Measurements from ENCODE around the gene CDKL2. TPM values are rescaled to one million over a fixed set of nuclear protein-coding genes. Genes with fewer than 3 reads are reported as not detected.

Gene CDKL2
- polyA plus RNA-seq, 2 donors: 0.10 to 0.32 TPM

DNA sequence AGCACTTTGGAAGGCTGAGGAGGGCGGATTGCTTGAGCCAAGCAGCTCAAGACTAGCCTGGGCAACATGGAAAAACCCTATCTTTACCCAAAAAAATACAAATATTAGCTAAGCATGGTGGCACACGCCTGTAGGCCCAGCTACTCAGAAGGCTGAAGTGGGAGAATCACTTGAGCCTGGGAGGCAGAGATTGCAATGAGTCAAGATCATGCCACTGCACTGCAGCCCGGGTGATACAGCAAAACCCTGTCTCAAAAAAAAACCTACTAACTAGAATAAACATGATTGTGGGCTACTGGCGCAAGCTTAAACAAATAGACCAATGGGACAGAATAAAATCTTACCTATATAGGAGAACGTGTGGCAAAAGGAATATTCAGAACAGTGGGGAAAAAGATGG is 7.3 kb downstream of the CDKL2 start:
- Histone ChIP-seq H3K27me3 (ENCODE audit: control insufficient read depth in 1 of 2, insufficient read depth in 2 of 2, low read length in 2 of 2) (no peaks in the 10 kb centered on the region), H3K36me3 (ENCODE audit: control insufficient read depth in 2 of 2, insufficient read depth in 2 of 2, low read length in 1 of 2) (no peaks in the 10 kb centered on the region), H3K4me1 (ENCODE audit: control insufficient read depth in 2 of 2, insufficient read depth in 2 of 2, low read length in 1 of 2) (no peaks in the 10 kb centered on the region), H3K4me3 (ENCODE audit: low read depth in 1 of 2, low read length in 2 of 2) (no peak overlapping the region), H3K27ac (ENCODE audit: low read depth in 2 of 2, low read length in 1 of 2) (no peak overlapping the region), H3K9me3 (ENCODE audit: control insufficient read depth in 2 of 2, insufficient read depth in 1 of 2, low read depth in 1 of 2, low read length in 1 of 2) (no peaks in the 10 kb centered on the region)
- 87 to 88% methylated on average over 5 of the region's 5 CpGs for WGBS, 2 donors

DNA sequence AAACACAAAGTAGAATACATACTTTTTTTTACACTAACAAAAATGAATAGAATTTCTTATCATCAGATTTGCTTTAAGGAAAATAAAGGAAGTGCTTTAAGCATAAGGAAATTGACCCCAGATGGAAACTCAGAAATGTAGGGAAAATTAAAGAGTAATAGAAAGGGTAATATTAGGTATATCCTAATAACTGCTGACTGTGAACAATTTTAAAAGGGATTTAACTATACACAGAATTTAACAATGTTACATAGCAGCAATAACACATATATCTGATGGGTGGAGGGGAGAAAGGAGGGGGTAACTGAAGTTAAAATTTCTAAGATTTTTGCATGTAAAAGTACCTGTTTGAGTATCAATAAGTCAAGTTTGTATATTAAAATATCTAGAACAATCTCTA is 8.6 kb downstream of the CDKL2 start:
- Histone ChIP-seq H3K4me3 (ENCODE audit: low read depth in 1 of 2, low read length in 2 of 2) (no peak overlapping the region), H3K4me1 (ENCODE audit: control insufficient read depth in 2 of 2, insufficient read depth in 2 of 2, low read length in 1 of 2) (no peaks in the 10 kb centered on the region), H3K36me3 (ENCODE audit: control insufficient read depth in 2 of 2, insufficient read depth in 2 of 2, low read length in 1 of 2) (no peaks in the 10 kb centered on the region), H3K27ac (ENCODE audit: low read depth in 2 of 2, low read length in 1 of 2) (no peak overlapping the region), H3K9me3 (ENCODE audit: control insufficient read depth in 2 of 2, insufficient read depth in 1 of 2, low read depth in 1 of 2, low read length in 1 of 2) (no peaks in the 10 kb centered on the region), H3K27me3 (ENCODE audit: control insufficient read depth in 1 of 2, insufficient read depth in 2 of 2, low read length in 2 of 2) (no peaks in the 10 kb centered on the region)

DNA sequence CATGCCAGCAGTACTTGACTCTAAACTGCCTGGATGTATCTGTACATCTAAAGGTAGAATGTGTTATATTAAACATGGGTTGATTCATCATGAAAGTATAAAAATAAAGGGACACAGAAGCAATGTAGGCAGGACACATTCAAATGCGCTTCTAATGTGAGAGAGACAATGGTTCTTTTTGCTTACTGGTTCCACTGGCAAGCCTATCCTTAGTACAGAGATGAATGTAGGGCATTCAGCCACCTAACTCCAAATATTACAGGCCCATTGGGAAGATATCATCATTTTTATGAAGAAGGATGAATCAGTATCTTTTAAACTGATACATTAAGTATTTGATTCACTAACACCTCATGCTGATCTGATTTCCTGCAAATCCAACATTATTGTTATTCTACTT is 18.0 kb downstream of the CDKL2 start:
- Histone ChIP-seq H3K9me3 (ENCODE audit: control insufficient read depth in 2 of 2, insufficient read depth in 1 of 2, low read depth in 1 of 2, low read length in 1 of 2) (no peaks in the 10 kb centered on the region), H3K27ac (ENCODE audit: low read depth in 2 of 2, low read length in 1 of 2) (no peak overlapping the region)
- 98 to 100% methylated on average over 1 of the region's 1 CpG for WGBS, 2 donors

DNA sequence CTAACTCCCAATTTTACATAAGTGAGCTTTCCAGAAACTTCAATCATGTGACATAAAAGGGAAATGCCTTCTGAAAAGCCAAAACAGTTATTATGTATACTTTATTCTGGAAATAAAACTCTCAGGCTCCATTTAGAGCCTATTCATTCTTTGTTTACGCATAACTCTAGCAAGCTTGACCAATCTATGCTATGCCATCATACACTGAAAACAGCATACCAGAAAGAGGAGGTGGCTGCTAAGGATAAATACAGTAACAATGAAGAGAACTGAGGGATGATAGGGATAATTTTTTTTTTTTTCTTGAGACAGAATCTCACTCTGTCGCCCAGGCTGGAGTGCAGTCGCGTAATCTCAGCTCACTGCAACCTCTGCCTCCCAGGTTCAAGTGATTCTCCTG is 24.4 kb downstream of the CDKL2 start:
- no peak overlapping the region for H3K27ac ChIP-seq (ENCODE audit: low read depth in 2 of 2, low read length in 1 of 2)
- 88 to 93% methylated on average over 4 of the region's 4 CpGs for WGBS, 2 donors
- no peaks in the 10 kb centered on the region for H3K4me1 ChIP-seq (ENCODE audit: control insufficient read depth in 2 of 2, insufficient read depth in 2 of 2, low read length in 1 of 2)
- no peaks in the 10 kb centered on the region for H3K36me3 ChIP-seq (ENCODE audit: control insufficient read depth in 2 of 2, insufficient read depth in 2 of 2, low read length in 1 of 2)
- no peaks in the 10 kb centered on the region for H3K9me3 ChIP-seq (ENCODE audit: control insufficient read depth in 2 of 2, insufficient read depth in 1 of 2, low read depth in 1 of 2, low read length in 1 of 2)
- H3K27me3 ChIP-seq (ENCODE audit: control insufficient read depth in 1 of 2, insufficient read depth in 2 of 2, low read length in 2 of 2): no peaks in the 10 kb centered on the region
- no peak overlapping the region for H3K4me3 ChIP-seq (ENCODE audit: low read depth in 1 of 2, low read length in 2 of 2)

More for the DNA sequence above, 18.0 kb downstream of the CDKL2 start:
- no peak overlapping the region for H3K4me3 ChIP-seq (ENCODE audit: low read depth in 1 of 2, low read length in 2 of 2)
- H3K4me1 ChIP-seq (ENCODE audit: control insufficient read depth in 2 of 2, insufficient read depth in 2 of 2, low read length in 1 of 2): no peaks in the 10 kb centered on the region
- no peaks in the 10 kb centered on the region for H3K36me3 ChIP-seq (ENCODE audit: control insufficient read depth in 2 of 2, insufficient read depth in 2 of 2, low read length in 1 of 2)
- no peaks in the 10 kb centered on the region for H3K27me3 ChIP-seq (ENCODE audit: control insufficient read depth in 1 of 2, insufficient read depth in 2 of 2, low read length in 2 of 2)

DNA sequence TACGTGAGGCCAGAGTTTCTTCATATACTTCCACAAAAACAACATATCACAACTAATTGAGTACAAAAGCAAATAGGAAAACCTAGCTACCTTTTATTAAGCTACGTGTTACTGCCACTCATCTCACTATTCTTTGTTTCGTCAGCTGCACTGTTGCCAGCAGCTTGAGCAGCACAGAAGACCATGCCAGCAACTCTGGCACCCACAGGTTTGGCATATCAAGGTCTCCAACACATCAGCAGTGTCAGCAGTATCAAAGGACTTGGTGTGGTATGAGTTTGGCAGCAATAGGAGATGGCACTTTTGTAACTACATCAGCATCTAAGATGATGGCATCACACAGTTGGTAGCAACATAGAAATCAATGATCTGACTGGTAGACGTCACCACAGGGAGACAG is 30.7 kb downstream of the CDKL2 start:
- Histone ChIP-seq H3K27me3 (ENCODE audit: control insufficient read depth in 1 of 2, insufficient read depth in 2 of 2, low read length in 2 of 2) (no peaks in the 10 kb centered on the region), H3K4me3 (ENCODE audit: low read depth in 1 of 2, low read length in 2 of 2) (no peak overlapping the region), H3K27ac (ENCODE audit: low read depth in 2 of 2, low read length in 1 of 2) (no peak overlapping the region), H3K9me3 (ENCODE audit: control insufficient read depth in 2 of 2, insufficient read depth in 1 of 2, low read depth in 1 of 2, low read length in 1 of 2) (no peaks in the 10 kb centered on the region), H3K4me1 (ENCODE audit: control insufficient read depth in 2 of 2, insufficient read depth in 2 of 2, low read length in 1 of 2) (no peaks in the 10 kb centered on the region), H3K36me3 (ENCODE audit: control insufficient read depth in 2 of 2, insufficient read depth in 2 of 2, low read length in 1 of 2) (no peaks in the 10 kb centered on the region)
- 86 to 92% methylated on average over 4 of the region's 4 CpGs for WGBS, 2 donors

DNA sequence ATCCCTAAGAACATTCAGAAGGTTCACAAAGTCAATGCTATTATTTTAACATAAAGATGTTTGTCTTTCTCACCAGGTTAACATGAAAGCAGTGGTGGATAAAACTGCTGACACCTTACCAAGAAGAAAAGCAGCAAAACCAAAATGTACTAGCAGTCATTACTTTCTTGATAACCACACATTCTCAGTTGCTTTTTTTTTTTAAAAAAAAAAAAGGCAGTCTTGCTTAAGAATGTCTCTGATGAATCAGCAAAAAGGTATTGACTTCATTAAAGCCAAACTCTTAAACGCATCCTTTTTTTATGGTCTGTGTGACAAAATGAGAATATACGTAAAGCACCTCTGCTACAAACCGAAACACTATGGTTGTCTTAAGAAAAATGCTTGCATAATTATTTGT is 31.9 kb downstream of the CDKL2 start:
- Histone ChIP-seq H3K9me3 (ENCODE audit: control insufficient read depth in 2 of 2, insufficient read depth in 1 of 2, low read depth in 1 of 2, low read length in 1 of 2) (no peaks in the 10 kb centered on the region), H3K36me3 (ENCODE audit: control insufficient read depth in 2 of 2, insufficient read depth in 2 of 2, low read length in 1 of 2) (no peaks in the 10 kb centered on the region), H3K4me3 (ENCODE audit: low read depth in 1 of 2, low read length in 2 of 2) (no peak overlapping the region), H3K27ac (ENCODE audit: low read depth in 2 of 2, low read length in 1 of 2) (no peak overlapping the region), H3K27me3 (ENCODE audit: control insufficient read depth in 1 of 2, insufficient read depth in 2 of 2, low read length in 2 of 2) (no peaks in the 10 kb centered on the region), H3K4me1 (ENCODE audit: control insufficient read depth in 2 of 2, insufficient read depth in 2 of 2, low read length in 1 of 2) (no peaks in the 10 kb centered on the region)
- WGBS, 2 donors: 79 to 80% methylated on average over 3 of the region's 3 CpGs

DNA sequence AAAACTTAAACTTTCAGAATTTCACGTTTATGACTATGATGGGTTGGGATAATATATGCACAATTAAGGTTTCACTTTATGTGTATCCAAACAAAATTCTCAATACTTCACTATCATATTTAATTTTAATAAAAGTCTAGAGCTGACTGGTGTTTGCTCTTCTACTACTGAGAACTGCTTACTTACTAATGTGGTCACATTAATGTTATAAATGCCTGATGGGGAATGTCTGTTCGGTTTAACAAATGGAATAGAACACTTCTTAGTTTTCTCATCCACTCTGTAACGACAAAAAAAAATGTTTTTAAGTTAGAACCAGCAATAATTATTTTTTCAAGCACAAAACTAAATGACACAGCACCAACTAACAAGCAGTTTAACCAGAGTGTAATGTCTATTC is 34.3 kb downstream of the CDKL2 start:
- WGBS, 2 donors: 71 to 85% methylated on average over 3 of the region's 3 CpGs

DNA sequence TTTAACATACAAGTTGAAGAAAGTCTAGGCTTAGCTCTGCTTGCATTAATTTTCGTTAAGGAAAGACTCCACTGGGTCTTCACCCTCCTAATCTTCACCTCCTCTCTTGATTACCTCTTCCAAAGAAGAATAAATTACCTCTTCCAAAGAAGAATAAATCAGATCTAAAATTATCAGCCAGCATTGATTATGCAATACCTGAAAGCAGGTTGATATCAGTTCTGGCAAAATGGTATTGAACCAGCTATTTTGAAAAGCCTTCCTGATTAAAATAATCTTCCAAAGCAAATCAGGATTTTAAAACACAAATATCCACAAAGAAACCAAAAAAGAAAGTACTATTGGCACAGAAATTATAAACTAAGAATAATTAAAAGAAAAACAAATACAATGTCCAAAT is 36.9 kb downstream of the CDKL2 start:
- WGBS, 2 donors: 82 to 91% methylated on average over 1 of the region's 1 CpG
- no peak overlapping the region for H3K27ac ChIP-seq (ENCODE audit: low read depth in 2 of 2, low read length in 1 of 2)
- no peaks in the 10 kb centered on the region for H3K4me1 ChIP-seq (ENCODE audit: control insufficient read depth in 2 of 2, insufficient read depth in 2 of 2, low read length in 1 of 2)
- H3K4me3 ChIP-seq (ENCODE audit: low read depth in 1 of 2, low read length in 2 of 2): no peak overlapping the region
- no peaks in the 10 kb centered on the region for H3K36me3 ChIP-seq (ENCODE audit: control insufficient read depth in 2 of 2, insufficient read depth in 2 of 2, low read length in 1 of 2)
- H3K27me3 ChIP-seq (ENCODE audit: control insufficient read depth in 1 of 2, insufficient read depth in 2 of 2, low read length in 2 of 2): no peaks in the 10 kb centered on the region
- H3K9me3 ChIP-seq (ENCODE audit: control insufficient read depth in 2 of 2, insufficient read depth in 1 of 2, low read depth in 1 of 2, low read length in 1 of 2): no peaks in the 10 kb centered on the region

More for the DNA sequence above, 34.3 kb downstream of the CDKL2 start:
- no peaks in the 10 kb centered on the region for H3K9me3 ChIP-seq (ENCODE audit: control insufficient read depth in 2 of 2, insufficient read depth in 1 of 2, low read depth in 1 of 2, low read length in 1 of 2)
- H3K36me3 ChIP-seq (ENCODE audit: control insufficient read depth in 2 of 2, insufficient read depth in 2 of 2, low read length in 1 of 2): no peaks in the 10 kb centered on the region
- no peak overlapping the region for H3K4me3 ChIP-seq (ENCODE audit: low read depth in 1 of 2, low read length in 2 of 2)
- H3K27me3 ChIP-seq (ENCODE audit: control insufficient read depth in 1 of 2, insufficient read depth in 2 of 2, low read length in 2 of 2): no peaks in the 10 kb centered on the region
- H3K27ac ChIP-seq (ENCODE audit: low read depth in 2 of 2, low read length in 1 of 2): no peak overlapping the region
- H3K4me1 ChIP-seq (ENCODE audit: control insufficient read depth in 2 of 2, insufficient read depth in 2 of 2, low read length in 1 of 2): no peaks in the 10 kb centered on the region

DNA sequence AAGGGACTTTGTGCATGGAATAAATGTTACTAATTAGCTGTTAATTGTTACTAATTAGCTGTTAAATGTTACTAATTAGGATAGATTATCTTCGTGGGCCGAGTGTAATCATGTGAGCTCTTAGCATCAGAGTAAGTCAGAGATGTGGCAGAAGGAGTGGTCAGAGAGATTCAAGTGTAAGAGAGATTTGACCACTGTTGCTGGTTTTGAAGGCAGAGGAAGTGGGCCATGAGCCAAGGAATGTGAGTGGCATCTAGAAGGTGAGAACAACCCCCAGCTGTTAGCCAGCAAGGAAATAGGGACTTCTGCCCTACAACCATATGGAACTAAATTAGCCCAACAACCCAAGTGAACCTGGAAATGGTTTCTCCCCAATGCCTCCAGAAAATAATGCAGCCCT is 46.3 kb downstream of the CDKL2 start:
- 86 to 88% methylated on average over 2 of the region's 2 CpGs for WGBS, 2 donors
- peaks cover 0 to 3% of the 10 kb centered on the region in 2 donors for H3K9me3 ChIP-seq (ENCODE audit: control insufficient read depth in 2 of 2, insufficient read depth in 1 of 2, low read depth in 1 of 2, low read length in 1 of 2)
- H3K4me1 ChIP-seq (ENCODE audit: control insufficient read depth in 2 of 2, insufficient read depth in 2 of 2, low read length in 1 of 2): no peaks in the 10 kb centered on the region
- no peak overlapping the region for H3K4me3 ChIP-seq (ENCODE audit: low read depth in 1 of 2, low read length in 2 of 2)
- H3K27ac ChIP-seq (ENCODE audit: low read depth in 2 of 2, low read length in 1 of 2): no peak overlapping the region
- H3K36me3 ChIP-seq (ENCODE audit: control insufficient read depth in 2 of 2, insufficient read depth in 2 of 2, low read length in 1 of 2): no peaks in the 10 kb centered on the region
- H3K27me3 ChIP-seq (ENCODE audit: control insufficient read depth in 1 of 2, insufficient read depth in 2 of 2, low read length in 2 of 2): no peaks in the 10 kb centered on the region

DNA sequence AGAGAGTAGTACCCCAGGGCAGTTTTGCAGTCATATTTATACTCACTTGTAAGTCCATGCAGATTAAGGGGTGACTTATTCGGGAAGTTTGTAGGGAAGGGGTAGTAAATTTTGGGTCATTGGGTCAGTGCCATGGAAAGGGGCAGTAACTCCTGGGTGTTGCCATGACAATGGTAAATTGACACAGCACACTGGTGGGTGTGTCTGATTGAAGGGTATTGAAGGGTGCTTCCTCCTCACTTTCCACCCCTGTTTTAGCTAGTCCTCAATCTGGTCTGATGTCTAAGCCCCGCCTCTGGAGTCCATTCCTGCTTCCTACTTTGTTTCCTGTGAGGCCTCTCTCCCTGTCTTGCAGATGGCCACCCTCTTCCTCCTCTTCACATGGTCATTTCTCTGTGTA is 62.6 kb downstream of the CDKL2 start:
- no peak overlapping the region for H3K27ac ChIP-seq (ENCODE audit: low read depth in 2 of 2, low read length in 1 of 2)
- peaks cover 0 to 2% of the 10 kb centered on the region in 2 donors for H3K27me3 ChIP-seq (ENCODE audit: control insufficient read depth in 1 of 2, insufficient read depth in 2 of 2, low read length in 2 of 2)
- H3K4me1 ChIP-seq (ENCODE audit: control insufficient read depth in 2 of 2, insufficient read depth in 2 of 2, low read length in 1 of 2): no peaks in the 10 kb centered on the region
- H3K36me3 ChIP-seq (ENCODE audit: control insufficient read depth in 2 of 2, insufficient read depth in 2 of 2, low read length in 1 of 2): no peaks in the 10 kb centered on the region
- H3K9me3 ChIP-seq (ENCODE audit: control insufficient read depth in 2 of 2, insufficient read depth in 1 of 2, low read depth in 1 of 2, low read length in 1 of 2): no peaks in the 10 kb centered on the region
- WGBS, 2 donors: 86 to 89% methylated on average over 2 of the region's 2 CpGs
- no peak overlapping the region for H3K4me3 ChIP-seq (ENCODE audit: low read depth in 1 of 2, low read length in 2 of 2)
